ENCODE data around the gene NEDD4L. TPM values are rescaled to one million over a fixed set of nuclear protein-coding genes. Genes with fewer than 3 reads are reported as not detected.

Gene NEDD4L
- 47.4 and 51.2 TPM in 2 replicates for total RNA-seq

GRCh38 chr18:58043491-58044369, at the start of gene NEDD4L:
Gene NEDD4L, plus strand, starts transcription at chr18:58044226. Its CDS starts 435 bp downstream, at chr18:58044661.

Other genes starting within 250 kb of the NEDD4L start
- 16.1 and 23.5 TPM in 2 replicates for gene ATP8B1, start 240.9 kb upstream of the NEDD4L start, total RNA-seq